ENCODE measurements around the gene ANKRD33.

DNA sequence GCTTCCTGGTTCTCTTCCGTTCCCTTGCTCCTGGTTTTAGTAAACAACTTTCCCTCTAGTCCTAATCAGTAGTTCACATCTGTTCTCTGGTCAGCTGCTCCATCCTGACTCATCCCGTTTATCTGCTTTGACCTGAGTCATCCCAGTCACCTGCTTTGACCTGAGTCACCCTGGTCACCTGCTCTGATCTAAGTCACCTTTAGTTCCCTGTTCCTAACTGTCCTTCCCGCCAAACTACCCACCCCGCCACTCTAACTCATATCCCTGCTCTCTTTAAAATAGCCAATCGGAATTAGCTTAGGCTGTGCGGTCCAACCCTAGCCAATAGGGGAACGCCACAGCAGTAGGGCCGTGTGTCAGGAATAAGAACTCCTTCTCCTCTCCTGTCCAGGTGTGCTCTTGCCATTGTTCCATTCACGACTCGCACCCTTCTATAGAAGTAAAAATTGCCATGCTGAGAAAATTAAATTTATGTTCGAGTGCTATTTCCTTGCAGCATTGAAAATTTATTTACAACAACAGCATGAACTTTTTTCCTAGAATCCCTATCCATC is 3.1 kb upstream of the ANKRD33 start:
- no peak for TF ChIP-seq POLR2A (IDR thresholded peaks at IDR 0.05)
- TF ChIP-seq CTCF (IDR thresholded peaks at IDR 0.05): no peak

Data from thyroid gland (tissue), 4 donors.